Myocyte (in vitro differentiated cells): ENCODE measurements around the gene KCNC1. TPM values are rescaled to one million over a fixed set of nuclear protein-coding genes. Genes with fewer than 3 reads are reported as not detected.

ENCODE experiments used
- DNase-seq: peaks from one replicate; pipeline ENCODE4 v3.0.0-alpha.2; 2012; ENCODE audit warnings: low read depth
- total RNA-seq: library from RNA; depleted of rRNA; stranded (reverse); fragments of >200 nt; gene quantifications from 2 replicates; pipeline ENCODE4 v1.2.3, GENCODE V29; 2014

KCNC1 gene
- total RNA-seq, 1 donor from 2014 or later, result 0.27 TPM

GRCh38 chr11:17813391-17814059, 78.9 kb downstream of the KCNC1 start:
- no peak for DNase-seq

GRCh38 chr11:17814546-17814945, 80.0 kb downstream of the KCNC1 start:
- DNase-seq, result no peak

GRCh38 chr11:17816232-17816931, 81.8 kb downstream of the KCNC1 start:
- DNase-seq, result no peak

GRCh38 chr11:17821648-17822400, 87.2 kb downstream of the KCNC1 start:
- no peak for DNase-seq

GRCh38 chr11:17822401-17822781, 87.8 kb downstream of the KCNC1 start:
- no peak for DNase-seq

- no peak for DNase-seq
These were observed 92.4 kb downstream of the KCNC1 start for GRCh38 chr11:17827006-17827405.

GRCh38 chr11:17828311-17828751, 93.8 kb downstream of the KCNC1 start:
- no peak for DNase-seq

- no peak for DNase-seq
These were observed 96.6 kb downstream of the KCNC1 start for GRCh38 chr11:17831228-17831627.

- no peak for DNase-seq
These were observed 97.3 kb downstream of the KCNC1 start for GRCh38 chr11:17831883-17832282.

Other genes with a start within 250 kb of the KCNC1 start
- not detected in 2 replicates for gene USH1C, start 190.4 kb upstream of the KCNC1 start, total RNA-seq
- 0.08 and 0.10 TPM in 2 replicates for gene OTOG, start 187.5 kb upstream of the KCNC1 start, total RNA-seq
- gene MYOD1, start 15.2 kb upstream of the KCNC1 start, total RNA-seq, result 398 and 510 TPM in 2 replicates